ENCODE results near the gene OR10V1. TPM values are rescaled to one million over a fixed set of nuclear protein-coding genes. Genes with fewer than 3 reads are reported as not detected.

The OR10V1 gene
- total RNA-seq, 1 experiment from 2014 or later = not detected

DNA sequence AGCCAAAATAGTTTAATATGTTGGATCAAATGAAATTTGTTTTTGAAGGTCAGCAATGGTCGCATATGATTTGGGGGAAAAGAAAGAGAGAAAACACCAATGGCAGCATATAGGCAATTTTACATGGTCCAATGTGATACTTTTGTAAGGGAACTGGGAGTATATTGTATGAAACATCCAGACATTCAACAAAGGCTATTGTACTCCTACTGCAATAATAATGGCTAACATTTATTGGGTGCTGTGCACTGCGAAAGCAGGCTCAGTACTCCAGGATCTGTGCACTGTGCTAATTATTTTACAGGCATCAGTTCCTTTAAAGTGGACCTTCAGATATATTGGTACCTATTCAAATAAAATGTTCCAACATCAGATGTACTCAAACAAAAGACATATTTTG lies 5.9 kb upstream of the OR10V1 start:
- Histone ChIP-seq H3K4me1 (replicated peaks; ENCODE audit: insufficient read depth) (no peaks in the 10 kb centered on the region), H3F3A (ENCODE audit: insufficient read depth, low read depth) (no peaks in the 10 kb centered on the region), H3K9me3 (ENCODE audit: insufficient read depth, low read depth) (no peaks in the 10 kb centered on the region), H4K20me1 (ENCODE audit: insufficient read depth) (no peaks in the 10 kb centered on the region), H3K9me2 (ENCODE audit: insufficient read depth) (no peaks in the 10 kb centered on the region; the same call in 1 of the 2 replicates), H3K4me3 (no peak overlapping the region), H2AFZ (no peak overlapping the region), H3K36me3 (ENCODE audit: low read depth) (no peaks in the 10 kb centered on the region), H3K79me2 (ENCODE audit: low read depth) (no peaks in the 10 kb centered on the region), H3K27ac (no peak overlapping the region), H3K27me3 (ENCODE audit: insufficient read depth, low read depth) (no peaks in the 10 kb centered on the region), H3K4me2 (no peak overlapping the region)
- TF ChIP-seq, protein P1, sequence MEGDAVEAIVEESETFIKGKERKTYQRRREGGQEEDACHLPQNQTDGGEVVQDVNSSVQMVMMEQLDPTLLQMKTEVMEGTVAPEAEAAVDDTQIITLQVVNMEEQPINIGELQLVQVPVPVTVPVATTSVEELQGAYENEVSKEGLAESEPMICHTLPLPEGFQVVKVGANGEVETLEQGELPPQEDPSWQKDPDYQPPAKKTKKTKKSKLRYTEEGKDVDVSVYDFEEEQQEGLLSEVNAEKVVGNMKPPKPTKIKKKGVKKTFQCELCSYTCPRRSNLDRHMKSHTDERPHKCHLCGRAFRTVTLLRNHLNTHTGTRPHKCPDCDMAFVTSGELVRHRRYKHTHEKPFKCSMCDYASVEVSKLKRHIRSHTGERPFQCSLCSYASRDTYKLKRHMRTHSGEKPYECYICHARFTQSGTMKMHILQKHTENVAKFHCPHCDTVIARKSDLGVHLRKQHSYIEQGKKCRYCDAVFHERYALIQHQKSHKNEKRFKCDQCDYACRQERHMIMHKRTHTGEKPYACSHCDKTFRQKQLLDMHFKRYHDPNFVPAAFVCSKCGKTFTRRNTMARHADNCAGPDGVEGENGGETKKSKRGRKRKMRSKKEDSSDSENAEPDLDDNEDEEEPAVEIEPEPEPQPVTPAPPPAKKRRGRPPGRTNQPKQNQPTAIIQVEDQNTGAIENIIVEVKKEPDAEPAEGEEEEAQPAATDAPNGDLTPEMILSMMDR (conservative IDR thresholded peaks at IDR 0.05) = no peak
- TF ChIP-seq EZH2 (IDR thresholded peaks at IDR 0.05; ENCODE audit: low read depth) = no peak
- DNase-seq = no peak
- no TSS peak for BruUV-seq (replicated peaks)
- intact Hi-C loops (cut with micrococcal nuclease; ENCODE audit: unreplicated experiment) = no loop called here
- ChIA-PET POLR2A (ENCODE audit: unreplicated experiment) (no interaction called here), CTCF (no interaction called here)

DNA sequence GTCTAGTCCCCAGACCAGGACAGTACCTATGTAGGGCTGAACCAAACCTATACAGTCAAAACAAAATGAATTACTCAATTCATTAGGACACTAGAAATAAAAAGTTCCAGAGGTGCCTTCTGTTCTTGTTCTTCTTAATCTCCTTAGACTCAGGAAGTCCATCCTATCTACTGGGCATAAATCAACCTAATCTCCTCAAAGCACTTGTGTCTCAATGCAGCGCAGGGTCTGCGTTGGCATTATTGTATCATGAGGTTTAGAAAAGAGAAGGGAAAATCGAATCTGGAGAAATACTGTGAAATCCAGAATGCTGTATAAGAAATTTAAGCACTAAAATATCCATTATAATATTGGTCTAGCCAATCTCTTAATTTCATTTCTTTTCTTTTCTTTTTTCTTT lies 2.4 kb upstream of the OR10V1 start:
- DNase-seq = no peak
- H3K27me3 ChIP-seq (ENCODE audit: insufficient read depth, low read depth) = no peaks in the 10 kb centered on the region
- no peaks in the 10 kb centered on the region for H3K36me3 ChIP-seq (ENCODE audit: low read depth)
- no peak overlapping the region for H3K4me2 ChIP-seq
- no TSS peak for BruUV-seq (replicated peaks)
- POLR2A ChIA-PET (ENCODE audit: unreplicated experiment) = no interaction called here
- no peak overlapping the region for H3K27ac ChIP-seq
- no peaks in the 10 kb centered on the region for H3K9me2 ChIP-seq (ENCODE audit: insufficient read depth)
- TF ChIP-seq, protein P1 (conservative IDR thresholded peaks at IDR 0.05) = no peak
- TF ChIP-seq EZH2 (IDR thresholded peaks at IDR 0.05; ENCODE audit: low read depth) = no peak
- H2AFZ ChIP-seq = no peak overlapping the region
- CTCF ChIA-PET = no interaction called here
- no peaks in the 10 kb centered on the region for H3K4me1 ChIP-seq (replicated peaks; ENCODE audit: insufficient read depth)
- H4K20me1 ChIP-seq (ENCODE audit: insufficient read depth) = no peaks in the 10 kb centered on the region
- H3K4me3 ChIP-seq = no peak overlapping the region
- intact Hi-C loops (cut with micrococcal nuclease; ENCODE audit: unreplicated experiment) = no loop called here
- no peaks in the 10 kb centered on the region for H3F3A ChIP-seq (ENCODE audit: insufficient read depth, low read depth)
- H3K79me2 ChIP-seq (ENCODE audit: low read depth) = no peaks in the 10 kb centered on the region
- no peaks in the 10 kb centered on the region for H3K9me3 ChIP-seq (ENCODE audit: insufficient read depth, low read depth)

DNA sequence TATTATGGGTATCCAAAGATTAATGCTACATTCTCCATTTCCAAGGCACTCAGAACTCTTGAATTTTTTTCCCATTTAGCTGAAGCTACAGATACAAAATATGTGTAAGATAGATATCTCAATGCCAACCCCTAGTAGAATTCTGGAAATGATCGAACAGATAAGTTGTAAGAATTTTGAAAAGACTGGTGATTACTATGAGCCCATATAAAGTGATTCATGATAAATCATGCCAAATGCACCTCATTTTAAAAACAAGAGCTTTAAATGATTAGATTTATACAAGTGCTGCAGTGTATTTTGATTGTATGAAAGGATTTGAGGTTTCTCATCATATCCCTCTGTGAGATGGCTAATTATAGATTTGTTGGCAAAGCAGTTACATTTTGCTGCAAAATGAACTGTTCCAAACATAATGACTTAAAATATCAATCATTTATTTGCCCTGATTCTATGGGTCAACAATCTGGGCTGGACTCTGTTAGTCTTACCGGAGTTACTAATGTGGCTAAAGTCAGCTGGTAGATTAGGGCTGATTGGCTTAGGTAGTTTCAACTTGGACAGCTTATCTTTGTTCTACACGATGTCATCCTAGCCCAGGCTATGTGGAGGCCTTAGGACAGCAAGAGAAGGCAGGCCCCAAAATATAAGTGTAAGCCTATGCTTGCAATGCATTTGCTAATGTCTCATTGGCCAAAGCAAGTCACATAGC lies 3.4 kb downstream of the OR10V1 start:
- Histone ChIP-seq H3K4me3 (no peak overlapping the region), H3K27me3 (ENCODE audit: insufficient read depth, low read depth) (no peaks in the 10 kb centered on the region), H3F3A (ENCODE audit: insufficient read depth, low read depth) (peaks cover 23% of the 10 kb centered on the region; the same call in 1 of the 2 replicates), H3K36me3 (ENCODE audit: low read depth) (no peaks in the 10 kb centered on the region), H3K79me2 (ENCODE audit: low read depth) (no peaks in the 10 kb centered on the region), H2AFZ (no peak overlapping the region), H3K9me3 (ENCODE audit: insufficient read depth, low read depth) (no peaks in the 10 kb centered on the region), H3K4me2 (no peak overlapping the region), H3K9me2 (ENCODE audit: insufficient read depth) (no peaks in the 10 kb centered on the region), H3K27ac (no peak overlapping the region), H3K4me1 (replicated peaks; ENCODE audit: insufficient read depth) (peaks cover 22% of the 10 kb centered on the region), H4K20me1 (ENCODE audit: insufficient read depth) (no peaks in the 10 kb centered on the region)
- BruUV-seq (replicated peaks) = no TSS peak
- DNase-seq = no peak
- ChIA-PET CTCF (no interaction called here), POLR2A (ENCODE audit: unreplicated experiment) (interaction anchor here (0.7 kb wide), 1 partner anchor 45 kb away, joined by 4 read pairs; the partner anchor contains the start of gene STX3)
- intact Hi-C loops (cut with micrococcal nuclease; ENCODE audit: unreplicated experiment) = no loop called here
- TF ChIP-seq, protein P1 (conservative IDR thresholded peaks at IDR 0.05) = no peak
- no peak for TF ChIP-seq EZH2 (IDR thresholded peaks at IDR 0.05; ENCODE audit: low read depth)
